HepG2 (cell line): ENCODE results near the gene DNAJB11. TPM values are rescaled to one million over a fixed set of nuclear protein-coding genes. Genes with fewer than 3 reads are reported as not detected.

ENCODE experiments used
- DNMT1 ChIP-seq: sonication (generic); formaldehyde crosslinking; IDR thresholded peaks from 2 replicates; pipeline ENCODE4 v1.5.1; 2020; ENCODE audit warnings: mild to moderate bottlenecking, missing genetic modification reagents
- ELF4 ChIP-seq: sonication (generic); formaldehyde crosslinking; IDR thresholded peaks from 2 replicates; pipeline ENCODE4 v1.5.0; 2020; ENCODE audit warnings: missing genetic modification reagents, mild to moderate bottlenecking, moderate library complexity, borderline replicate concordance
- HES4 ChIP-seq: sonication (generic); formaldehyde crosslinking; IDR thresholded peaks from 2 replicates; pipeline ENCODE4 v1.9.0; 2021; ENCODE audit warnings: mild to moderate bottlenecking, missing genetic modification reagents, borderline replicate concordance
- HNRNPL ChIP-seq: fragments of 200-400 bp; formaldehyde crosslinking; IDR thresholded peaks from 2 replicates; pipeline ENCODE4 v1.6.1; 2017; ENCODE audit warnings: mild to moderate bottlenecking, low read depth, low read length
- JUNB ChIP-seq: sonication (generic); formaldehyde crosslinking; IDR thresholded peaks from 2 replicates; pipeline ENCODE4 v1.8.0; 2022; ENCODE audit warnings: missing genetic modification reagents, mild to moderate bottlenecking, borderline replicate concordance
- NFATC3 ChIP-seq: sonication (generic); formaldehyde crosslinking; IDR thresholded peaks from 2 replicates; pipeline ENCODE4 v1.5.1; 2020; ENCODE audit warnings: mild to moderate bottlenecking, missing genetic modification reagents
- PITX1 ChIP-seq: sonication (generic); formaldehyde crosslinking; IDR thresholded peaks from 2 replicates; pipeline ENCODE4 v1.5.1; 2020; ENCODE audit warnings: mild to moderate bottlenecking, missing genetic modification reagents
- RFXAP ChIP-seq: sonication (generic); formaldehyde crosslinking; IDR thresholded peaks from 2 replicates; pipeline ENCODE4 v1.4.0; 2020; ENCODE audit warnings: missing genetic modification reagents, borderline replicate concordance
- ZNF484 ChIP-seq: sonication (generic); formaldehyde crosslinking; IDR thresholded peaks from 2 replicates; pipeline ENCODE4 v1.5.1; 2020; ENCODE audit warnings: mild to moderate bottlenecking, low read depth, missing genetic modification reagents, borderline replicate concordance
- ZNF496 ChIP-seq: sonication (generic); formaldehyde crosslinking; IDR thresholded peaks from 2 replicates; pipeline ENCODE4 v1.8.1; 2023; ENCODE audit warnings: mild to moderate bottlenecking, moderate library complexity, missing genetic modification reagents; ENCODE audit not compliant: insufficient replicate concordance
- ZNF816 ChIP-seq: sonication (generic); formaldehyde crosslinking; IDR thresholded peaks from 2 replicates; pipeline ENCODE4 v1.8.0; 2022; ENCODE audit warnings: missing genetic modification reagents, mild to moderate bottlenecking, borderline replicate concordance
- polyA plus RNA-seq, 8 experiments: library from polyadenylated mRNA; depleted of rRNA in 3 of 8; stranded (reverse) in 7 of 8; unstranded in 1 of 8; fragments of >200 nt; fragmentation: Illumina TruSeq in 4 of 8; extraction: Trizol in 4 of 8; gene quantifications; 2 replicates each; pipeline versions ENCODE4 v1.2.1 to v1.2.3, GENCODE V29; 2011 to 2016; ENCODE audit warnings: low read depth in 4 of 8, missing spikeins in 1 of 8, mixed read lengths in 1 of 8; ENCODE audit not compliant: insufficient read depth in 1 of 8
- total RNA-seq, 5 experiments: library from RNA; depleted of rRNA; stranded (reverse); fragments of >200 nt; fragmentation: Illumina TruSeq; extraction: Trizol; gene quantifications; 2 replicates each; pipeline ENCODE4 v1.2.3, GENCODE V29; 2016; ENCODE audit warnings: low read depth in 1 of 5
- TF ChIP-seq, protein P1 (sequence below), 2 experiments: fragments of 450-650 bp in 1 of 2; sonication (generic) in 1 of 2; formaldehyde crosslinking; IDR thresholded peaks; 2 replicates each; pipeline versions ENCODE4 v1.5.0 to v1.8.0; 2020 to 2022; ENCODE audit warnings: mild to moderate bottlenecking in 1 of 2, missing genetic modification reagents in 1 of 2
- TF ChIP-seq, protein P2 (sequence below): sonication (generic); formaldehyde crosslinking; IDR thresholded peaks from 2 replicates; pipeline ENCODE4 v1.8.1; 2023; ENCODE audit warnings: missing genetic modification reagents, inconsistent platforms, borderline replicate concordance
- TF ChIP-seq, protein P3 (sequence below): sonication (generic); formaldehyde crosslinking; IDR thresholded peaks from 2 replicates; pipeline ENCODE4 v1.5.0; 2020; ENCODE audit warnings: mild to moderate bottlenecking, missing genetic modification reagents
- TF ChIP-seq, protein P4 (sequence below): sonication (generic); formaldehyde crosslinking; IDR thresholded peaks from 2 replicates; pipeline ENCODE4 v1.5.0; 2020; ENCODE audit warnings: mild to moderate bottlenecking, missing genetic modification reagents
- TF ChIP-seq, protein P5 (sequence below): sonication (generic); formaldehyde crosslinking; conservative IDR thresholded peaks from 2 replicates; pipeline ENCODE4 v1.5.0; 2020; ENCODE audit warnings: missing genetic modification reagents

DNAJB11 gene
- total and polyA plus RNA-seq, 2 of the 13 experiments (the other 11 are each of a cell fraction or from before 2014, with no cell fraction given) = 41.0 to 132 TPM

DNA sequence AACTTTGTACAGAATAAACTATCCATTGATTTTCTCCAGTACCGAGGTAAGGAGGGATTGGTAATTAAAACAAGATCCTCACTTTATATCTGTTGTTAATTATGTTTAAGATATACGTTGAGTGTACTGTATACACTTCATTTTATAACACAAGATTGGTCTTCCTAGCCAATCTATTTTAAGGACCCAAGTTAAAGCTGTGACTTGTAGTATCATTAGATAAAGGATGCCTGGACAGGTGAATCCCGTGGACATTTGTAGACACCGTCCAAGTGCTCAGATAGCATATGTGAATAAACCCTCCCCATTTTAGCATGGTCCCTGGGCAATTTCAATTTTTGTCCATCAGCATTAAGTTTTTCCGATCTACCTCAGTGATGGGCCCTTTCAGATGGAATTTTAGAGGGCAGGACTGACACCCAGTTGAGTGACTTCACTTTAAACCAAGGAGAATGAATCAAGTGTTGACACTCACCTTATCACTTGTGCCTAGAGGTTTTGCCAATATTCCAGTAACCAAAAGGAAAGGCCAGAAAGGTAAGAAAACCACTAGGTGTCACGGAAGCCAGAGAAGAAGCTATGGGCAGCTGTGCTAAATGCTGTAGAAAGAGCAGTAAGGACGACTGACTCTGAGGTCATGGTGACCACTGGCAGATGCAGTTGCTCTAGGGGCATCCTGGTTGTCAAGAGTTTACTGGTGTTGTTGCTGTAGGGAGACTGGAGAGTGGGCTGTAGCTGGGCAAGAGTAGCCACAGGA is 51.6 kb downstream of the DNAJB11 start (continued):
- TF ChIP-seq, protein P1, sequence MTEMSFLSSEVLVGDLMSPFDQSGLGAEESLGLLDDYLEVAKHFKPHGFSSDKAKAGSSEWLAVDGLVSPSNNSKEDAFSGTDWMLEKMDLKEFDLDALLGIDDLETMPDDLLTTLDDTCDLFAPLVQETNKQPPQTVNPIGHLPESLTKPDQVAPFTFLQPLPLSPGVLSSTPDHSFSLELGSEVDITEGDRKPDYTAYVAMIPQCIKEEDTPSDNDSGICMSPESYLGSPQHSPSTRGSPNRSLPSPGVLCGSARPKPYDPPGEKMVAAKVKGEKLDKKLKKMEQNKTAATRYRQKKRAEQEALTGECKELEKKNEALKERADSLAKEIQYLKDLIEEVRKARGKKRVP (CRISPR knock-in tag; IDR thresholded peaks at IDR 0.05) = no peak
- TF ChIP-seq, protein P2, sequence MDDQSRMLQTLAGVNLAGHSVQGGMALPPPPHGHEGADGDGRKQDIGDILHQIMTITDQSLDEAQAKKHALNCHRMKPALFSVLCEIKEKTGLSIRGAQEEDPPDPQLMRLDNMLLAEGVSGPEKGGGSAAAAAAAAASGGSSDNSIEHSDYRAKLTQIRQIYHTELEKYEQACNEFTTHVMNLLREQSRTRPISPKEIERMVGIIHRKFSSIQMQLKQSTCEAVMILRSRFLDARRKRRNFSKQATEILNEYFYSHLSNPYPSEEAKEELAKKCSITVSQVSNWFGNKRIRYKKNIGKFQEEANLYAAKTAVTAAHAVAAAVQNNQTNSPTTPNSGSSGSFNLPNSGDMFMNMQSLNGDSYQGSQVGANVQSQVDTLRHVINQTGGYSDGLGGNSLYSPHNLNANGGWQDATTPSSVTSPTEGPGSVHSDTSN (CRISPR knock-in tag) = no peak
- TF ChIP-seq, protein P3, sequence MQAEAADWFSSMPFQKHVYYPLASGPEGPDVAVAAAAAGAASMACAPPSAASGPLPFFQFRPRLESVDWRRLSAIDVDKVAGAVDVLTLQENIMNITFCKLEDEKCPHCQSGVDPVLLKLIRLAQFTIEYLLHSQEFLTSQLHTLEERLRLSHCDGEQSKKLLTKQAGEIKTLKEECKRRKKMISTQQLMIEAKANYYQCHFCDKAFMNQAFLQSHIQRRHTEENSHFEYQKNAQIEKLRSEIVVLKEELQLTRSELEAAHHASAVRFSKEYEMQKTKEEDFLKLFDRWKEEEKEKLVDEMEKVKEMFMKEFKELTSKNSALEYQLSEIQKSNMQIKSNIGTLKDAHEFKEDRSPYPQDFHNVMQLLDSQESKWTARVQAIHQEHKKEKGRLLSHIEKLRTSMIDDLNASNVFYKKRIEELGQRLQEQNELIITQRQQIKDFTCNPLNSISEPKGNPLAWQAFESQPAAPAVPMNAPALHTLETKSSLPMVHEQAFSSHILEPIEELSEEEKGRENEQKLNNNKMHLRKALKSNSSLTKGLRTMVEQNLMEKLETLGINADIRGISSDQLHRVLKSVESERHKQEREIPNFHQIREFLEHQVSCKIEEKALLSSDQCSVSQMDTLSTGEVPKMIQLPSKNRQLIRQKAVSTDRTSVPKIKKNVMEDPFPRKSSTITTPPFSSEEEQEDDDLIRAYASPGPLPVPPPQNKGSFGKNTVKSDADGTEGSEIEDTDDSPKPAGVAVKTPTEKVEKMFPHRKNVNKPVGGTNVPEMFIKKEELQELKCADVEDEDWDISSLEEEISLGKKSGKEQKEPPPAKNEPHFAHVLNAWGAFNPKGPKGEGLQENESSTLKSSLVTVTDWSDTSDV (CRISPR knock-in tag) = no peak
- TF ChIP-seq ELF4 (CRISPR knock-in tag) (no peak), JUNB (no peak; the same call in 1 of the 2 replicates), ZNF484 (no peak), HNRNPL (no peak), HES4 (CRISPR knock-in tag) (no peak), NFATC3 (CRISPR knock-in tag) (0 out of 2 replicates have a peak, but pooled peaks have one; percentile 26), ZNF496 (CRISPR knock-in tag) (no peak), ZNF816 (CRISPR knock-in tag) (peak; percentile 16; the same call in 1 of the 2 replicates), PITX1 (CRISPR knock-in tag) (no peak), DNMT1 (CRISPR knock-in tag) (no peak), RFXAP (CRISPR knock-in tag) (0 out of 2 replicates have a peak, but pooled peaks have one; percentile 48)
- TF ChIP-seq, protein P4, sequence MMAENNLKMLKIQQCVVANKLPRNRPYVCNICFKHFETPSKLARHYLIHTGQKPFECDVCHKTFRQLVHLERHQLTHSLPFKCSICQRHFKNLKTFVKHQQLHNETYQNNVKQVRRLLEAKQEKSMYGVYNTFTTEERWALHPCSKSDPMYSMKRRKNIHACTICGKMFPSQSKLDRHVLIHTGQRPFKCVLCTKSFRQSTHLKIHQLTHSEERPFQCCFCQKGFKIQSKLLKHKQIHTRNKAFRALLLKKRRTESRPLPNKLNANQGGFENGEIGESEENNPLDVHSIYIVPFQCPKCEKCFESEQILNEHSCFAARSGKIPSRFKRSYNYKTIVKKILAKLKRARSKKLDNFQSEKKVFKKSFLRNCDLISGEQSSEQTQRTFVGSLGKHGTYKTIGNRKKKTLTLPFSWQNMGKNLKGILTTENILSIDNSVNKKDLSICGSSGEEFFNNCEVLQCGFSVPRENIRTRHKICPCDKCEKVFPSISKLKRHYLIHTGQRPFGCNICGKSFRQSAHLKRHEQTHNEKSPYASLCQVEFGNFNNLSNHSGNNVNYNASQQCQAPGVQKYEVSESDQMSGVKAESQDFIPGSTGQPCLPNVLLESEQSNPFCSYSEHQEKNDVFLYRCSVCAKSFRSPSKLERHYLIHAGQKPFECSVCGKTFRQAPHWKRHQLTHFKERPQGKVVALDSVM = no peak
- TF ChIP-seq, protein P5, sequence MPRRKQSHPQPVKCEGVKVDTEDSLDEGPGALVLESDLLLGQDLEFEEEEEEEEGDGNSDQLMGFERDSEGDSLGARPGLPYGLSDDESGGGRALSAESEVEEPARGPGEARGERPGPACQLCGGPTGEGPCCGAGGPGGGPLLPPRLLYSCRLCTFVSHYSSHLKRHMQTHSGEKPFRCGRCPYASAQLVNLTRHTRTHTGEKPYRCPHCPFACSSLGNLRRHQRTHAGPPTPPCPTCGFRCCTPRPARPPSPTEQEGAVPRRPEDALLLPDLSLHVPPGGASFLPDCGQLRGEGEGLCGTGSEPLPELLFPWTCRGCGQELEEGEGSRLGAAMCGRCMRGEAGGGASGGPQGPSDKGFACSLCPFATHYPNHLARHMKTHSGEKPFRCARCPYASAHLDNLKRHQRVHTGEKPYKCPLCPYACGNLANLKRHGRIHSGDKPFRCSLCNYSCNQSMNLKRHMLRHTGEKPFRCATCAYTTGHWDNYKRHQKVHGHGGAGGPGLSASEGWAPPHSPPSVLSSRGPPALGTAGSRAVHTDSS (CRISPR knock-in tag) = 0 out of 2 replicates have a peak, but pooled peaks have one; percentile 70
